HCT116 (cell line): ENCODE measurements around the gene CFAP57. TPM values are rescaled to one million over a fixed set of nuclear protein-coding genes. Genes with fewer than 3 reads are reported as not detected.
A peak's percentile ranks its signal among the peaks of the same experiment; 100 is the strongest.

Experiments used
- ATAC-seq: fragments of 200-7000 bp; cut with Tn5 transposase; 2 replicates; pipeline ENCODE4 v1.9.1; 2020; ENCODE audit warnings: mild to moderate bottlenecking, moderate library complexity
- BruUV-seq: library from RNA; stranded (reverse); fragments of 400-500 nt; replicated peaks from 2 replicates; lab custom pipeline; 2021; lab: Mats Ljungman, UMichigan
- CTCF ChIA-PET: fragments of 300-600 bp; sonication (Branson Sonifier 250); formaldehyde crosslinking; loops from one replicate; lab custom pipeline; 2021; ENCODE audit warnings: antibody characterized with exemption; lab: Charles Lee
- POLR2A ChIA-PET: fragments of 300-600, 350-600 bp; sonication (Branson Sonifier 250); formaldehyde crosslinking; loops from one replicate; lab custom pipeline; 2021; ENCODE audit warnings: antibody characterized with exemption; lab: Charles Lee
- RAD21 ChIA-PET, 2 experiments: fragments of 300-600 bp; sonication (Branson Sonifier 250); formaldehyde crosslinking; loops; one replicate each; lab custom pipeline; 2023; ENCODE audit warnings: low total read pairs in 2 of 2; ENCODE audit not compliant: uncharacterized antibody in 2 of 2, unreplicated experiment in 2 of 2, low non-redundant PET in 1 of 2; lab: Charles Lee
- DNase-seq: peaks from one replicate; pipeline ENCODE4 v3.0.0-alpha.2; 2010; ENCODE audit warnings: low read depth, low spot score
- H2AFZ ChIP-seq: fragments of 200-600 bp; shearing (Covaris generic), sonication (generic); 2 replicates; pipeline ENCODE4 v1.6.1; 2017; ENCODE audit warnings: low read depth, mixed run types, mixed read lengths, antibody characterized with exemption, low read length; ENCODE audit not compliant: poor library complexity, severe bottlenecking
- H3K27ac ChIP-seq: 2 replicates; pipeline ENCODE4 v1.5.1; 2012; ENCODE audit warnings: low read depth, low read length
- H3K27me3 ChIP-seq: fragments of 200-600 bp; sonication (generic); 2 replicates; pipeline ENCODE4 v1.6.1; 2016; ENCODE audit warnings: mixed run types, low read length, mixed read lengths; ENCODE audit not compliant: insufficient read depth
- H3K36me3 ChIP-seq, 2 experiments: fragments of 200-500 bp in 1 of 2; fragments of 200-600 bp in 1 of 2; sonication (Bioruptor generic) in 1 of 2; sonication (generic) in 1 of 2; 2 replicates each; pipeline versions ENCODE4 v1.5.1 to v1.6.1; 2014 to 2016; ENCODE audit warnings: low read length in 2 of 2, inconsistent platforms in 1 of 2, mixed read lengths in 1 of 2, mixed run types in 1 of 2; ENCODE audit not compliant: insufficient read depth in 2 of 2, control insufficient read depth in 1 of 2
- H3K4me1 ChIP-seq, 2 experiments: fragments of 200-600 bp in 1 of 2; sonication (generic) in 1 of 2; 2 replicates each; pipeline versions ENCODE4 v1.5.1 to v1.6.1; 2012 to 2017; ENCODE audit warnings: low read length in 2 of 2, inconsistent platforms in 1 of 2, mild to moderate bottlenecking in 1 of 2, mixed read lengths in 1 of 2, mixed run types in 1 of 2, moderate library complexity in 1 of 2; ENCODE audit not compliant: insufficient read depth in 2 of 2, control insufficient read depth in 1 of 2
- H3K4me2 ChIP-seq: fragments of 200-600 bp; sonication (generic); 2 replicates; pipeline ENCODE4 v1.6.1; 2017; ENCODE audit warnings: mixed run types, low read length, mixed read lengths
- H3K4me3 ChIP-seq, 2 experiments: fragments of 200-600 bp in 1 of 2; sonication (generic) in 1 of 2; replicated peaks in 1 of 2; 2 replicates each; pipeline ENCODE4 v1.5.1; 2011 to 2016; ENCODE audit warnings: low read length in 2 of 2, control low read depth in 1 of 2, low read depth in 1 of 2, mild to moderate bottlenecking in 1 of 2, mixed read lengths in 1 of 2, mixed run types in 1 of 2
- H3K79me2 ChIP-seq: fragments of 200-600 bp; sonication (generic); 2 replicates; pipeline ENCODE4 v1.6.1; 2017; ENCODE audit warnings: mild to moderate bottlenecking, mixed run types, low read length, moderate library complexity, mixed read lengths; ENCODE audit not compliant: insufficient read depth
- H3K9ac ChIP-seq: fragments of 200-600 bp; sonication (generic); 2 replicates; pipeline ENCODE4 v1.6.1; 2016; ENCODE audit warnings: low read length, mixed read lengths
- H3K9me2 ChIP-seq: fragments of 200-600 bp; sonication (generic), shearing (Covaris generic); 2 replicates; pipeline ENCODE4 v1.6.1; 2017; ENCODE audit warnings: mixed run types, mild to moderate bottlenecking, moderate library complexity; ENCODE audit not compliant: insufficient read depth
- H3K9me3 ChIP-seq, 2 experiments: fragments of 200-500 bp in 1 of 2; fragments of 200-600 bp in 1 of 2; sonication (Bioruptor generic) in 1 of 2; sonication (generic) in 1 of 2; 2 replicates each; pipeline ENCODE4 v1.6.1; 2014 to 2017; ENCODE audit warnings: low read length in 2 of 2, mixed read lengths in 2 of 2, inconsistent platforms in 1 of 2, low read depth in 1 of 2, mild to moderate bottlenecking in 1 of 2, mixed run types in 1 of 2, moderate library complexity in 1 of 2; ENCODE audit not compliant: control insufficient read depth in 1 of 2, insufficient read depth in 1 of 2
- H4K20me1 ChIP-seq: fragments of 200-600 bp; sonication (generic), shearing (Covaris generic); 2 replicates; pipeline ENCODE4 v1.6.1; 2017; ENCODE audit warnings: mixed run types, mild to moderate bottlenecking, moderate library complexity; ENCODE audit not compliant: insufficient read depth
- CBX3 ChIP-seq: IDR thresholded peaks from 2 replicates; pipeline ENCODE4 v1.6.1; 2012; ENCODE audit warnings: low read depth
- EGR1 ChIP-seq: IDR thresholded peaks from 2 replicates; pipeline ENCODE4 v1.6.1; 2012; ENCODE audit warnings: low read depth
- POLR2AphosphoS5 ChIP-seq: IDR thresholded peaks from 2 replicates; pipeline ENCODE4 v1.6.1; 2011; ENCODE audit warnings: mild to moderate bottlenecking, low read depth, low read length, moderate library complexity
- RAD21 ChIP-seq: IDR thresholded peaks from 2 replicates; pipeline ENCODE4 v1.6.1; 2012; ENCODE audit warnings: low read depth, mild to moderate bottlenecking
- intact Hi-C: fragments of 100-400 bp; cut with micrococcal nuclease; formaldehyde crosslinking; loops from 2 replicates; pipeline ENCODE4 v1.10.0; 2022
- total RNA-seq: library from RNA; stranded (reverse); gene quantifications from one replicate; pipeline ENCODE4 v1.2.1, GENCODE V29; 2021; ENCODE audit not compliant: unreplicated experiment
- TF ChIP-seq, protein P1 (sequence below), 3 experiments: fragments of 200-600 bp in 1 of 3; sonication (generic) in 1 of 3; IDR thresholded peaks in 2 of 3; conservative IDR thresholded peaks in 1 of 3; 2 replicates each; pipeline ENCODE4 v1.5.1; 2012 to 2017; ENCODE audit warnings: low read depth in 2 of 3, low read length in 2 of 3, antibody characterized with exemption in 1 of 3, borderline replicate concordance in 1 of 3, control low read depth in 1 of 3, mild to moderate bottlenecking in 1 of 3, mixed read lengths in 1 of 3, mixed run types in 1 of 3, moderate library complexity in 1 of 3; ENCODE audit not compliant: insufficient read depth in 1 of 3

The CFAP57 gene
- total RNA-seq, 1 experiment from 2014 or later, result 0.49 TPM

GRCh38 chr1:43246466-43247213 is 74.5 kb downstream of the CFAP57 start:
- no peaks in the 10 kb centered on the region for H3K27me3 ChIP-seq
- no peak overlapping the region for H2AFZ ChIP-seq
- ATAC-seq, result no peak
- ChIA-PET CTCF (no interaction called here), RAD21 (no interaction called here), POLR2A (no interaction called here)
- H3K9me2 ChIP-seq, result no peaks in the 10 kb centered on the region
- no peak overlapping the region for H3K4me2 ChIP-seq
- H3K4me3 ChIP-seq, result no peak overlapping the region
- no peak for DNase-seq
- no peaks in the 10 kb centered on the region for H4K20me1 ChIP-seq
- peaks cover 0 to 11% of the 10 kb centered on the region in 2 experiments; a peak in 1 of 4 replicates for H3K9me3 ChIP-seq
- H3K9ac ChIP-seq, result no peak overlapping the region
- H3K27ac ChIP-seq, result no peak overlapping the region
- TF ChIP-seq POLR2AphosphoS5 (no peak), RAD21 (no peak), EGR1 (no peak)
- TF ChIP-seq, protein P1, sequence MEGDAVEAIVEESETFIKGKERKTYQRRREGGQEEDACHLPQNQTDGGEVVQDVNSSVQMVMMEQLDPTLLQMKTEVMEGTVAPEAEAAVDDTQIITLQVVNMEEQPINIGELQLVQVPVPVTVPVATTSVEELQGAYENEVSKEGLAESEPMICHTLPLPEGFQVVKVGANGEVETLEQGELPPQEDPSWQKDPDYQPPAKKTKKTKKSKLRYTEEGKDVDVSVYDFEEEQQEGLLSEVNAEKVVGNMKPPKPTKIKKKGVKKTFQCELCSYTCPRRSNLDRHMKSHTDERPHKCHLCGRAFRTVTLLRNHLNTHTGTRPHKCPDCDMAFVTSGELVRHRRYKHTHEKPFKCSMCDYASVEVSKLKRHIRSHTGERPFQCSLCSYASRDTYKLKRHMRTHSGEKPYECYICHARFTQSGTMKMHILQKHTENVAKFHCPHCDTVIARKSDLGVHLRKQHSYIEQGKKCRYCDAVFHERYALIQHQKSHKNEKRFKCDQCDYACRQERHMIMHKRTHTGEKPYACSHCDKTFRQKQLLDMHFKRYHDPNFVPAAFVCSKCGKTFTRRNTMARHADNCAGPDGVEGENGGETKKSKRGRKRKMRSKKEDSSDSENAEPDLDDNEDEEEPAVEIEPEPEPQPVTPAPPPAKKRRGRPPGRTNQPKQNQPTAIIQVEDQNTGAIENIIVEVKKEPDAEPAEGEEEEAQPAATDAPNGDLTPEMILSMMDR (IDR thresholded peaks at IDR 0.05 in 2 of 3, conservative IDR thresholded peaks at IDR 0.05 in 1 of 3; ENCODE audit: borderline replicate concordance in 1 of 3, insufficient read depth in 1 of 3, low read depth in 2 of 3, low read length in 2 of 3), result no peak
- TF ChIP-seq, all 23 proteins: peak for 0
- Histone ChIP-seq H3K36me3 (no peaks in the 10 kb centered on the region), H3K79me2 (no peaks in the 10 kb centered on the region), H3K4me1 (peaks cover 0 to 4% of the 10 kb centered on the region in 2 experiments; a peak in 2 of 4 replicates)
- no TSS peak for BruUV-seq
- intact Hi-C loops, result no loop called here

GRCh38 chr1:43247256-43247921 is 75.3 kb downstream of the CFAP57 start:
- no peak for DNase-seq
- intact Hi-C loops, result no loop called here
- no peak overlapping the region for H3K9ac ChIP-seq
- RAD21 ChIA-PET, result no interaction called here
- no peak overlapping the region for H2AFZ ChIP-seq
- no peaks in the 10 kb centered on the region for H3K9me2 ChIP-seq
- no peak for ATAC-seq
- H3K27ac ChIP-seq, result no peak overlapping the region
- no peak overlapping the region for H3K4me2 ChIP-seq
- no peaks in the 10 kb centered on the region for H3K36me3 ChIP-seq
- no peaks in the 10 kb centered on the region for H3K27me3 ChIP-seq
- H3K79me2 ChIP-seq, result no peaks in the 10 kb centered on the region
- POLR2A ChIA-PET, result no interaction called here
- H3K9me3 ChIP-seq, result peaks cover 0 to 11% of the 10 kb centered on the region in 2 experiments; a peak in 1 of 4 replicates
- no peaks in the 10 kb centered on the region for H4K20me1 ChIP-seq
- no peaks in the 10 kb centered on the region for H3K4me1 ChIP-seq
- no peak overlapping the region for H3K4me3 ChIP-seq
- CTCF ChIA-PET, result no interaction called here
- no TSS peak for BruUV-seq
- peak; percentile 77 for TF ChIP-seq CBX3
- TF ChIP-seq POLR2AphosphoS5, result no peak
